GM19463 (cell line): ENCODE data around the gene ABCA2.

Experiments used
- ATAC-seq: cut with Tn5 transposase; IDR thresholded peaks from one replicate; pipeline ENCODE4 v1.9.1; 2021; ENCODE audit warnings: mild to moderate bottlenecking, moderate library complexity; ENCODE audit not compliant: unreplicated experiment

The ABCA2 gene

DNA sequence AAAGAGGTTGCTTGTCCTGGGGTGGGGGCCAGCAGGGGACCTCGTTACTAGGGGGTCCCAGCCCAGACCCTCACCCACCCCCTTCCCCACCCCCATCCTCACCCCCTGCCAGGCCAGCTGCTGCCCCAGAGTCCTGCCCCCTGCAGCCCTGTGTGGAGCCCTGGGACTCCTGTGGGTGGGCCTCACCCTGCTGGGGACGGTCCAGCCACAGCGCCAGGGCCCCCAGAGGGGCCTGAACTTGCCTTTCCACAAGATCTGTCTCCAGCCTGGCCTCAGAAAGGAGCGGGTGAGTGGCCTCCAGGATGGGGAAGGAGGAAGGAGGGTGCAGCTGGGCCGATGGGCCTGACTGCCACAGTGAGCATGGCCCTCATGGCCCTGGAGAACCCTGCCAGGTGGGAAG is 58.3 kb downstream of the ABCA2 start:
- no peak for ATAC-seq

DNA sequence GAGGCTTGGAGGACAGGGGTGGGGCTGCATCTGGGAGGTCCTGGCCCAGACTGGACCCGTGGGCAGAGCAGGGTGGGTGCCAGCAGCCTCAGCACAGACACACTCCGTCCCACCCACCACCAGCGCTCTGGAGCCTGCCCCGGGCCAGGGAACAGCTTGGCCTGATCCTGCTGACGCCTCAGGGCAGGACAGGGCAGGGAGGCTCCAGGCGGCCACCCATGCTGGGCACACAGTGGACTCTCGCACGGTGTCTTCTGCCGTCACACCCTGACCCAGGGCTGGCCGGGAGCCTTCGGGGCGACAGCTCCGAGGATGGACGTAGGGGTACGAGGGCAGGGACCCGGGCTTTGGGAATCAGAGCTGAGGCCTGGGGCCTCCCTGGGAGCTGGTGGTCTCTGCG is 58.9 kb downstream of the ABCA2 start:
- ATAC-seq, result no peak

DNA sequence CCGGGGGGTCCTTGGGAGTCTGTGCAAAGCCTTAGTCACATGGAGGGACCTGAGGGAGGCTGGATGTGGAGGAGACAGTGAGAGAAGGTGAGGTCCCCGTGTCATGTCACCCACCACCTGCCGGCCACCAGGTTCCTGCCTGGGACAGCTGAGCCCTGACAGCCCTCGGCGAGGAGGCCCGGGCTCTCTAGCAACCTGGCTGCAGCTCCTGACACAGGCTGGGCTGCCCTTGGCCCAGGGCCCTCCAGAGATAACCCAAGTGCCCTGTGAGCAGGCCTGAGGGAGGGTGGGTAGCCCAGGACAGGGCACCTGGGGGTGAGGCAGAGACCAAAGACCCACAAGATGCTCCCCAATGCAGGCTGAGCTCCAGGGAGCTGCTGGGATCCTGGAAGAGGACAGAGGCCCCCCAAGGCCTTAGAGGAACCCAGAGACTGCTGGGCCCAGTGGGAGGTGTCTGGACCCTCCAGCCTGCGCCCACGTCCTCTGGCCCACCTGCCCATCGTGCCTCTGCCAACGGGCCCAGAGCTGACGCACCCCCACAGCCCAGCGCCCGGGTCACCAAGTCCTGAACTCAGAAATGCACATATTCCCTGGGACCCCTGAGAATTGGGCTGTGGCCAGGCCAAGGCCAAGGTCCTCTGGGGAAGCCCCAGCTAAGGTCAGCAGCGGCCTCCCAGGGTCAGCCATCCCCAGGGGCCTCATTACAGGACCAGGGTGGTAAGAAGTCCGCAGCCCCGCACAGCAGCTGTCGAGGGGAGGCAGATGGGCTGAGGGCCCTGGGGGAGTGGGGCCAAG is 59.5 kb downstream of the ABCA2 start:
- no peak for ATAC-seq

DNA sequence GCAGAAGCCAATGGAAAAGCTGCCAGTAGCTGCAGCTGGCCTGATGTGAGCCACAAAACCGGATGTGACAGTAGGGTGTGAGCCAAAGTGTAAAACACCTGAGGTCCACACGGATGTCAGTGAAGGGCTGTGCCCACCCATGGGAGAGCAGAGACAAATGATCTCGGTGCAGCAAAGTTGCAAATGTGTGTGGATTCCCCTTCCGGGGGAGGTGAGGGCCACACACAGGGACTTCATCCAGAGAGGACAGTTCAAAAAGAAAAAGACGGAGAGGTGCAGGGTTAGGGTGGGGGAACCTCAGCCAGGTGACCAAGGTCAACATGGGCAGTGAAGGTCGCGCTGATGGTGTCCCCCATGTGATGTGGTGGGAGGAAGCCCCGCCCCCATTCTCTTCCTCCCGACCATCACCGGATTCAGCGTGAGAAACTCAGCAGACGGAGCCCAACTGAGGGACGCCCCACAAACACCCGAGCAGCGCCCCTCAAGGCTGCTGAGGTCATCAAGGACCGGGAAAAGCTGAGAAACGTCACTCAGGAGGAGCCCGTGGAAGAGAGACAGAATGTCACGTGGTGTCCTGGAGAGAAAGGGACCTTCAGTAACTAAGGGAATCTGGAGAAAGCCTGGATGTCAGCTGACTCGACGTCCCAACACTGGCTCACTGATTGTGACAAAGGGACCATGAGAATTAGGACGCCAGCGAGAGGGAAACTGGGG is 62.1 kb downstream of the ABCA2 start:
- no peak for ATAC-seq

DNA sequence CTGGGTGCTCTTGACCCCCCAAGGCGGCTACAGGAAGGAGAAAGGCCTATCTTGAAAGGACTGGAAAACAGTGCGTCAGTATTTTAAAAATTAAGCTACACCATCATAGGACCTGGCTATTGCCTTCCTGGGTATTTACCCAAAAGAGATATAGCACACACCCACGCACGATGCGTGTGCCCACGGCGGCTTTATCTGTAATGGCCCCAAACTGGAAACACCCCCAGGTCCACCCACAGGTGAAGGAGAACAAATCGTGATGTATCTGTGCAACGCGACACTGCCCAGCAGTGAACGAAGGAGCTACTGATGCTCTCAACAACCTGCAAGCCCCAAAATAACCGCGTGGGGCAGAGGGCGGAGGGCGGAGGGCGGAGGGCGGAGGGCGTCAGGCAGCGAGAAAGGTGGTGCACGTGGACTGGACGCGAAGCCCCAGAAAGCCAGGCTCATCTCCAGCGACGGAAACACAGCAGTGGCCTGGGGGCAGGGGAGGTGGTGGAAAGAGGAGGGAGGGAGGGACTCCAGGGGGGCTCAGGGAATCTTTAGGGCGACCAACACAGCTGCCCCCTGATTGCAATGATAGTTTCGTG is 63.1 kb downstream of the ABCA2 start:
- no peak for ATAC-seq

DNA sequence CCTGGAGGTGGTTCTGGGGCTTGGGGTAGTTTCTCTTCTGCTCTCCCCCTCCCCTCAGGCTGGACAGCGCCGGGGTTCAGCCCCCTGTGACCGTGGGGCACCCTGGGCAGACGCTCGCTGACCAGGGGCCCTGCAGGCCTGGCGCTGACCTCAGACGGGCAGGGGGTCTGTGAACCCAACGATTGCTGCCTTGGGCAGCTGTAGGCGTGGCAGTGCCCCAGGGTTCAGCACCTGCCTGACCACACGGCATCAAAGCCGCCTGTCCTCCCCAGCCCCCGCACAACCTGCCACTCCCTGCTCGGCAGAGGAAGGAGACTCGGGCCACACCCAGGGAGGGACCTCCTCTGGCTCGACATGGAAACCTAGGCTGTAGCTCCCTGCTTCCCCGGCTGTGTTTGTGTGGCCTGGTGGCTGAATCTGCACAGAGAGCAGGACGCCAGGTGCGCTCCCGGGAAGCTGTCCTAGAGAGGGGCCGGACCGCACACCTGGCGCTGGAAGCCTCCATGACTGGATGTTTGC is 63.8 kb downstream of the ABCA2 start:
- no peak for ATAC-seq

DNA sequence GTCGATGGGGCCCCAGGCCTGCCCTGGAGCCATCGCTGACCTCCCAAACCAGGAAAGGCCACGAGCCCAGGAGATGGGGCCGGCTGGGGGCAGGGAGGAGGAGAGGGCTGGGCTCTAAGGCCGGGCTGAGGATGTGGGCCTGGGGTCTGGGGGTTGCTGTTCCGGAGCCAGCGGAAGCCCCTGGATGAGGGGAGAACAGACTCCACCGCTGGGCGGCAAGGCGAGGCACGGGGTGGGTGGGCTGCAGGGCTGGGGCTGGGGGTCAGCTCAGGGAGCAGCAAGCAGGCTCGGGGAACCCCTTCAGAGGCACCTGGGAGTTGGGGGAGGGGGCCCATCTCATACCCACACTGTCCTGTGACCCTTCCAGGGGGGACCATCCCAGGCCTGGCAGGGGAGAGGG is 64.3 kb downstream of the ABCA2 start:
- no peak for ATAC-seq

DNA sequence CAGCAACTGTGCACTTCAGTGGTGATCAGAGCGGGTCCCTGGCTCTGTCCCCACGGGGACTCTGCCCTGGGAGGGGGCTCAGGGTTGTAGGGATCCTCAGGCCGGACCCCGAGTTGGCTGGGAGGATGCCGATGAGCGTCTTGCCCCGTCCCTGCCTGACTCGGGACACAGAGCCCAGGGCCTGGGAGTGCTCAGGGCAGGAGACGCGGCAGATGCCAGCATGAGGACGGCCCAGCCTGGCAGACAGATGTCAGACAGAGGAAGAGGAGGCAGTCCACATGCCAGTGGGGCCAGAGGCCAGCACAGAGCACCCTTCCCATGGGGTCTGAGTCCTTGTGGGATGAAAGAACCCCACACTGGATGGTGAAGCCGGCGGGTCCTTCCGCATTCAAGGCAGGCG is 64.7 kb downstream of the ABCA2 start:
- no peak for ATAC-seq

DNA sequence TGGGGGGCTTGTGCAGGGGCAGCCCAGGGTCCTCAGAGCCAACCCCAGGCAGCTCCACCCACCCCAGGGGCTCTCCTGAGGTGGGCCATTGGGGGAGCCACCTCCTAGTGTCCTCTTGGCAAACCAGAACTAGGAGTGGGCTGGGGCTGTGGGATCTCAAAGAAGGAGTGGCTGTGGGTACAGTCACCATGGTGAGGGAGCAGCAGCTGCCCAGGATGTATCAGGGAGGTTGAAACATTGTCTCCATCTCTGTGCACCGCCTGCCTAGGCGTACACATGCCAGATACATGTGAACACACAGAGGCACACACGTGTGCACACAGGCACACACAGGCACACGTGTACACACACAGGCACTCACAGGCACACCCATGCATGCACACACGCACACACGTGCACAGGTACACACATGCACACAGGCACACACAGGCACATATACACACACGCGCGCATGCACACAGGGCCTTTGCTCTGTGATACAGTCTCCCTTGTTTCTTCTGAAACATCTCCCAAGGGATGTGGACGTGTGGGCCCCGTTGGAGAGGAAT is 65.3 kb downstream of the ABCA2 start:
- no peak for ATAC-seq

DNA sequence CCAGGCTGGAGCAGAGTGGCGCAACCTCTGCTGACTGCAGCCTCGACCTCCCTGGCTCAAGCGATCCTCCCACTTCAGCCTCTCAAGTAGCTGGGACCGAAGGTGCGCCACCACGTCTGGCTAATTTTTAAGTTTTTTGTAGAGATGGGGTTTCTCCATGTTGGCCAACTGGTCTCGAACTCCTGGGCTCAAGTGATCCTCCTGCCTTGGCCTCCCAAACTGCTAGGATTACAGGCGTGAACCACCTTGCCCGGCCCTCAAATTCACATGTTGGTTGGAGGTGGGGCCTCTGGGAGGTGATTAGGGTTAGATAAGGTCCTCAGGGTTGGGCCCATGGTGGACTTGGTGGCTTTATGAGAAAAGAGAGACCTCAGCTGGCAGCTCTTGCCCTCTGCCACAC is 65.9 kb downstream of the ABCA2 start:
- no peak for ATAC-seq

DNA sequence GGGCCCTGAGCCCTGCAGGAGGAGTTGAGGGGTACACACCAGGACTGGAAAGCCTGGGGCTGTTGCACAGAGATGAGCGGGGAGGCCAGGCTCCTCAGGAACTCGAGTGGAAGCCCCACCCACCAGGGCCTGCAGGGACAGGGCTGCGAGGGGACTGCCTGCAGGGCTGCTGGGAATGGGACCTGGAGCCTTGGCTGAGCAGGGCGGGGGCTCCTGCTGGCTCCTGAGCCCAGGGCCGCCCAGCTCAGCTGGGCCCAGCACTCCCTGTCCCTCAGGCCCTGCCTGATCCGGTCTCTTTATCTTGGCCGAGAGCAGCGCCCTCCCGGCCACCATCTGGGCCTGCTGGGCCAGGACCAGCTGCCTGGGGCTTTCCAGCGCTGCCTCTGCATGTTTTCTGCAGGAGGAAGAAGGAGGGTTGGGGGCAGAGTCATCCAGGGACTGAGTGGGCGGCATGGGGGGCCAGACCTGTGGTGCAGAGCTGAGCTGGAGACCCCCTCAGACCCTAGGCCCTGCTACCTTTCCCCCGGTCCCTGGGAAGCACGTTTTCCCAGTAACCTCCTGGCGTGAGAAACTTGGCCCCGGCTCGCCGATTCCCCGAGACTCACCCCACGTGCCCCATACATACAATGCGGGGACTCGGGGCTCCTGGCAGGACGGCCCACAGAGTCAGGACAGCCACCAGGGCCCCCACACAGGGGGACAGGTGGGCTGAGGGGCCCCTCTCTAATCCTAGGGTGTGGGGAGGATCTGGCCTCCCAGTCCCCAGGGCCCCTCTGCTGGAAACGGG is 66.6 kb downstream of the ABCA2 start:
- no peak for ATAC-seq

DNA sequence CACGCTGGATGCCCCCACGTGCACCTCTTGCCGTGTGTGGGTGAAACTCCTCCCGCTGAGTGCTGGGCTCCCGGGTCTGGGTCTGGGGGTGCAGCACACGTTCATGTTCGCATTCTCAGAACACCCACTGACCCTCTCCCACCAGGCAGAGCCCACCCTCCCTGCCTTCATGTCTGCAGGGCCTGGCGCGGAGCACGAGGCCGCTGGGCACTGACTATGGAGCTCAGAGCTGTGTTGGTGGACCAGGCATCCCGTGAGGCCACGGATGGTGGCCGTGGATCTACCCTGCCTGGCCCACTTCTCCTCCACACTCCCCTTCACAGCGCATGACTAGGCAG is 67.1 kb downstream of the ABCA2 start:
- ATAC-seq, result no peak

DNA sequence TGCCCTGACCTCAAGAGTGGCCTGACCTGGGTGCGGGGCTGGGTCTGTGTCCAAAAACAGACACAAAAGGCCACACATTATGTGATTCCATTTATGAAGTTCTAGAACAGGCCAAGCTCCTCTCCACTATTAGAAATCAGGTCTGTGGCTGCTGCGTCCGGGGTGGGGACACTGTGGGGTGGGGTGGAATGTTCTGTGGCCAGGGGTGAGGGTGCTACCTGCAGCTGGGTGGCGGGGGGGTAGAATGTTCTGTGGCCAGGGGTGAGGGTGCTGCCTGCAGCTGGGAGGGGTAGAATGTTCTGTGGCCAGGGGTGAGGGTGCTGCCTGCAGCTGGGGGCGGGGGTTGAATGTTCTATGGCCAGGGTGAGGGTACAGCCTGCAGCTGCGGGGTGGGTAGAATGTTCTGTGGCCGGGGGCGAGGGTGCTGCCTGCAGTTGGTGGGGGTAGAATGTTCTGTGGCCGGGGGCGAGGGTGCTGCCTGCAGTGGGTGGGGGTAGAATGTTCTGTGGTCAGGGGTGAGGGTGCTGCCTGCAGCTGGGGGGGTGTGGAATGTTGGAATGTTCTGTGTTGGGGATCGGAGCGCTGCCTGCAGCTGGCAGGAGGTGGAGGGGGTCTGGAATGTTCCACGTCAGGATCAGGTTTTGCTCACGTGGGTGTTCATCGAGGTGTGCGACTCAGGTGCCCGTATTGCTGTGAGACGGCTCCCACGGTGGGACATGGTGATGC is 67.7 kb downstream of the ABCA2 start:
- no peak for ATAC-seq

DNA sequence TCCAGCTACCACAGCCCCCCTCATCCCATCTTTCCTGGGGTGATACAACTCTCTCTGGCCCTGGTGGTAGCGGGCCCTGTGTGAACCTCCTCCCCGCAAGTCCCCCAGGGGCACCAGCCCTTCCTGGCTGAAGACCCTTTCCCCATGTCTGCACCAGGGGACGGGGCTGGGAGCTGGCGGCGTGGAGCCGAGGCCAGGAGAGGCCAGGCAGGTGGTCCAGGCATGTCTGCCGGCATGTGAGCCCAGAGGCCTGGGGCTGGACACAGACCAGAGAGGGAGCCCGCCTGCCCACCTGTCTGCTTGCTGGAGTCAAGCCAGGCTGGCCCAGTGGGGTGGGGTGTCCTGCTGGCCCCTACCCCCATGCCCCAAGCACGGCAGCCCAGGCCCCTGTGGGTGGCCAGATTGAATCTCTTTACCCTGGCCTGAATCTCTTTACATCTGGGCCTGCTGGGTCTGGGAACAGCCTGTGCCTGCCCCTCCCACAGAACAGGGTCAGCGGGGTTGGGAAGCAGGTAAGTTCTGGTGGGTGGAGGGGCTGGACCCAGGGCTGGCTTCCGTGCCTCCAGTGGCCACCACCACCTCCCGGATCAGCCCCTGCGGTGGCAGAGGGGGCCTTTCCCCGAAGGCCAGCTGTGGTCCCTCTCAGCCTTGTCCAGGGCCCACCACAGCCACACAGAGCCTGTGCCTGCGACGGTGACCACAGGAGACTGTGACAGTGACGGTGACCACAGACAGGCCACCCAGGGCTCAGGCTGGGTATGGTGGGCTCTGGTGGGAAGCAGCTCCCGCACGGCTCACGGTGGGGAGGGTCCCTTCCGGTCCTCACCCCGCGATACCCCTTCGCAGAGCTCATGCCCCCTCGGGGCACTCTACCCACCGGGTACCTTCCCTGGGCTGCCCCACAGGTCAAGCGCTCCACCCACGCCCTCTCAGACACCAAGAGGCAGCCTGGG is 68.9 kb downstream of the ABCA2 start:
- no peak for ATAC-seq

DNA sequence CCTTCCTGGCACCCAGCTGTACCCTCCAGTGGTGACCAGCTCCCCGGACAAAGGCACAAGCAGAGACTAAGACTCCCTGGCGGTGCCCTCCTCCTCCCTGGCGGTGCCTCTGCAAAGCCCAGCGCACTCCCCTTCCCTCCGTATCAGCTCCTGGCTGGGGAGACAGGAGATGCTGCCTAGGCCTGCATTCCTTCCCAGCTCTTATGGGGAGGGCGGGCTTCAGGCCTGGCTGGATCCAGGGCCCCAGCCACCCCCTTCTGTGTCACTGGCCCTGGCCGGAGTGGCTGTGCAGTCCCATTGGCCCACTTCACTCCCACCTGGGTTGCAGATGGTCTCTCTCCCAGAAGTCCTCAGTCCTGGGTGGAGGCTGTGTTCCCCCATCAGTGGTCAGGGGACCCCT is 69.6 kb downstream of the ABCA2 start:
- ATAC-seq, result no peak

DNA sequence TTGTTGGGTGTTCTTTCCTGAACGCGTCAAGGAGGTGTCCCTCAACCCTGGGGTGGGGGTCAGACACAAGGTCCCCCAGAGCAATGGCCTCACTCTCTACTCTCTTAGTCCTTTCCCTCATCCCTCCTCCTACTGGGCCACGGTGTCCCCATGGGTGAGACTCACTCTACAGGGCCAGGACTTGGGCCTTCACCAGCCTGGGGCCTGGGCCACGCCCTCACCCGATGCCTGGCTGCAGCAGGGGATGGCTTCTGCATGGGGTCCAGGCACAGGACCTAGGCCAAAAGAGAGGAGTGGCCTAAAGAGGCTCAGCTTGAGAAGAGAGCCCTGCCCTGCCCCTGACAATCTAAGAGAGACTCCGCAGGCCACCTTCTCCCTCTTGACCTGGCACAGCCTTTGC is 70.1 kb downstream of the ABCA2 start:
- no peak for ATAC-seq

DNA sequence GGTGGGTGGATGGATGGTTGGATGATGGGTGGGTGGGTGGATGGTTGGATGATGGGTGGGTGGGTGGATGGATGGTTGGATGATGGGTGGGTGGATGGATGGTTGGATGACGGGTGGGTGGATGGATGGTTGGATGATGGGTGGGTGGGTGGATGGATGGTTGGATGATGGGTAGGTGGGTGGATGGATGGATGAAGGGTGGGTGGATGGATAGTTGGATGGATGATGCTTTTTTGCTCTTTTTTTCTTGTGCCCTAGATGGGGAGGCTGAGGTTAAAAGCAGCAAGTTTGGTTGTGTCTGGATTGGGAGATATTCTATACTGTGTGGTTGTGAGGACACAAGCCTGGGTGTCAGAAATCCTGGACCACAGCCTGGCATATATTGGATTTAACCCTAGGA is 70.6 kb downstream of the ABCA2 start:
- ATAC-seq, result no peak
